NCI-H2227 (cell line): Measurements from ENCODE around the gene DERL3.

Experiments
- DNase-seq: peaks from one replicate; lab custom pipeline; 2025; ENCODE audit not compliant: unreplicated experiment; lab: John Stamatoyannopoulos, UW

The DERL3 gene

DNA sequence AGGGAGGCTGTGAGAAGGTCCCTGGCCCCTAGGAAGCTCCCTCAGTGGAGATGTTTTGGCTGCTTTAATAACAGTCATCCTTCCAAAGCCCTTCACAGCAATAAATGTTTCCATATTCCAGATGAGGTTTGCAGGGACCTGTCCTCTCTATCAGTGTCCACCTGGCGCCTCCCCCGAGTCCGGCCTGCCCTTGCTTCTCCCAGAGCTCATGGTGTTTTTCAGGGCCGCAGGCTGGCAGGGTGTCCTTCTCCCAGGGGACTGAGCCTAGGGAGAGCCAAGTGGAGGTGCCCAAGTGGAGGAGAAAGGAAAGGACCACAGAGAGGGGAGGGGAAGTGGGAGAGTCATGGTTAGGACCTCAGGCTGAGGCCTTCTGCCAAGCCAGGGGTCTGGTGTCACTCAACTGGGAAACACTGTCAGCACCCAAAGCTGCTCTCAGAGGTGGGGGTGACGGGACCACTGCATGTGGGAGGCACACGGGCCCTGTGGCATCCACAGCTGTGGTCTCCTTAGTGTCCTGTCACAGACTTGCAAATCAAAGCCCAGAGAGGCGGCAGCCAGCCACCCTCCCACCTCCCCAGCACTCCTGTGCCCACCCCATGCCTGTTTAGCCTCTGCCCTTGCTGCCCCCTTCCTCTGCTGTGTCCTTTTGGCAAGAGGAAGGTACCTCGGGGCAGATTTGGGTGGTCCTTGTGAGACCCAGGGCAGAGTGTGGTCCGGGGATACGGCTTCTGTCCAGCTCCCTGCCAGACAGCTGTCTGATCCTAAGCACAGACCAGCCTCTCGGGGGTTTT, 6.4 kb downstream of the DERL3 start:
- DNase-seq: no peak

DNA sequence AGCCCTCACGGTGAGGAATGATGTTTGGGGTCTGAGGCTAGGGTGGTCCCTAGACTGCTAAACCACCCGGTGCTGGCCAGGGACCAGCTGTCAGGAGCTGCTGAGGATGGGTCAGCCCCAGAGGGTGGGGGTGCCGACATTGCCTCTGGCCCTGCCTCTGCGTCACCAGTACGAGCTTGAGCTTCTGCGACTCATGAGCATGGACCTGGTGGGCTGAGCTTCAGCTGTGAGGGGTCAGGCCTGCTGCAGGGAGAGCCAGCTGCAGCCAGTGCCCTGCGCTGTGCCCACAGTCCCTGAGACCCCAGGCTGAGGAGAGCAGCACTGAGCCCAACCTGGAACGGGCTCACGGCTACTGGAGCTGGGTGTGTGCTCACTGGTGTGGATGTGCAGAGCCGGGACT, 7.0 kb downstream of the DERL3 start:
- DNase-seq: no peak

DNA sequence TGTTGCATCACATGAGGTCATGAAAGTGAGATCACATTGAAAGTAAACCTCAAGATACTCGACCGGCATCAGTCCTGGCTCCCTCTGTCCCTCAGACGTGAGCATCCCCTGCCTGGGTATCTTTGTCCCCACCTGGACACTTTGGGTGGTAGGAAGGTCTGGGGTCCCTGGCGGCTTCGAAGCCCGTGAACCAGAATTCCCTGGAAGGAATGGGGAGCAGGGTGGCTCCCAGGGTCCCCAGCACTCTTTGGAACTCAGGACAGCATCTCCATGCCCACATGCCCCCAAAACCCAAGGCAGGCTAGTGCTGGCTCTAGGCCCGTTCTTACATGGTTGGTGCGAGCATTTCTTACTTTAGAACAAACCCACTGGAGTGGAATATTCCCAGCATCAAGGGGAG, 7.5 kb downstream of the DERL3 start:
- DNase-seq: no peak

DNA sequence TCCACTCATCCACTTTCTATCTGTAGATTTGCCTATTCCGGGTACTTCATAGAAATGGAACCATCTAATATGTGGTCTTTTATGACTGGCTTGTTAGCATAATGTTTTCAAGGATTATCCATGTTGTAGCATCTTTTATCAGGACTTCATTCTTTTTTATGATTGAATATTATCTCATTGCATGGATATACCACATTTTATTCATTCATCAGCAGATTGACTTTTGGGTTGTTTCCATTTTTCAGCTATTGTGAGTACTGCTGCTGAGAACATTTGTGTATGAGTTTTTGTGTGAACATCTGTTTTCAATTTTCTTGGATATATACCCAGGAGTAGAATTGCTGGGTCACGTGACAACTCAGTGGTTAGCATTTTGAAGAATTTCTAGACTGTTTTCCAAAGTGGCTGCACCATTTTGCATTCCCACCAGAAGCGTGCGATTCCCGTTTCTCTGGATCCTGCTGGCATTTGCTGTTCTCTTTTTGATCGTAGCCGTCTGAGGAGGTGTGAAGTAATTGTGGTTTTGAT, 8.9 kb downstream of the DERL3 start:
- DNase-seq: no peak

DNA sequence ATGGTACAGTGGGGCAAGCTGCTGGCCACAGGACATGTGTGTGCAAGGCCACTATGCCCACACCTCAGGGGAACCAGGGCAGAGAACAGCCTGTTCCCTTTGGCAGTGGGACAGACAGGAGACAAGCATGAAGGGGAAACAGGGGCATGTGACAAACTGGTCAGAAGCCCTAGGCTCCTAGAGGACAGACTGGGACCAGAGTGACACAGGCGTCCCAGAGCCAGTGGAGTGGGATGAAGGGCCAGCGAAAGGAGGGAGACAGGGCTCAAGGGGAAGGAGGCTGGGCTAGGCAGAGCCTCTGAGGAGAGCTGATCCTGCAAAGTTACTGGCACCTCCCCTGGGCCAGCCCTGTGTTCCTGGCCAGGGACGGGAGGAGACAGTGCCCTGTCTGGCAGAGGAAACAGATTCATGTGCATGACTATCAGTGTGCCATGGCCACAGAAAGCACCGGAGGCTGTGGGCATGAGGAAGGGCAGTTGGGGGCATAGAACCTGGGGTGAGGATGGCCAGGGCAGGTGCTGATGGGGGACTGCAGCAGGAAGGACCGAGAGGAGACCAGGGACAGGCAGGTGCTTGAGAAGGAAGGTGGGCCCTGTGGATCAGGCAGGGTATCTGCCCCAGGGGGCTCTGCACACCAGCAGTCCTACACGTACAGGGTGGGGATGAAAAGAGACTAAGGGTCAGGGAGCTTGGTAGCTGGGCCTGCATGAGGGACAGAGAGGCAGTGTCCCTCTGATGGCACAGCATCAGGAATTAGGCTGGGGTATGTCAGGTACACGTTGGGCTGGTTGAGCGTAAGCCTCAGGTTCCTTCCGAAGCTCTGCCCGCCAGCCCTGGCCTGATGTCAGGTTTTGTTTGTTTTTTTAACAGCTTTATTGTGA, 9.8 kb downstream of the DERL3 start:
- no peak for DNase-seq

DNA sequence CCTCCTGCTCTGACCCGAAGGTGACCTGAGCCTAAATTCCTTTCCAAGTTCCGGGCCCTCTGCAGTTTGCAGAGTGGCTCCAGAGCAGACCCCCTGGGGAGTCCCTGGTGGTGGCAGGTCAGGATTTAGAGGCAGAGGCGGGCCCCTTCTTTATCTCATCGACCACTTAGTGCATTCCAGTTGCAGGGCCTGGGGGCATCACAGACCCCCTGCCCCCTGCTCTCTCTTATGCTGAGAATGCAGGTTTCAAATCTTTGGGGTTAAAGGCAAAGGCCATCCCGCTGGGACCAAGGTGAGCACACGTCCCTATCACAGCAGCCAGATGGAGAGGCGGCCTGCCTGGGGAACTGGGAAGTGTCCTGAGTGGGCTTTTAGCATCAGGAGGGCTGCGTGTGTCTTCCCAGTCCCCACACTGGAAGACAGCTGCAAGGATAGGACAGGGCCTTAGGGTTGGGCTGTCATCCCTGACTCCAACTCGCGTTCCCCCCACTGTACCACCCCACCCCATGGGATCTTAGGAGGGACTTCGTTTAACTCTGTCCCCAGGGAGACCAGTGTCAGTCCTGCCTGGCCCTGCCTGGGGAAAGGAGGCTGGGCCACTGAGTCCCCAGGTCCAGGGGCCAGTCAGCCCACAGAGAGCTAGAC, 11.3 kb downstream of the DERL3 start:
- DNase-seq: no peak

DNA sequence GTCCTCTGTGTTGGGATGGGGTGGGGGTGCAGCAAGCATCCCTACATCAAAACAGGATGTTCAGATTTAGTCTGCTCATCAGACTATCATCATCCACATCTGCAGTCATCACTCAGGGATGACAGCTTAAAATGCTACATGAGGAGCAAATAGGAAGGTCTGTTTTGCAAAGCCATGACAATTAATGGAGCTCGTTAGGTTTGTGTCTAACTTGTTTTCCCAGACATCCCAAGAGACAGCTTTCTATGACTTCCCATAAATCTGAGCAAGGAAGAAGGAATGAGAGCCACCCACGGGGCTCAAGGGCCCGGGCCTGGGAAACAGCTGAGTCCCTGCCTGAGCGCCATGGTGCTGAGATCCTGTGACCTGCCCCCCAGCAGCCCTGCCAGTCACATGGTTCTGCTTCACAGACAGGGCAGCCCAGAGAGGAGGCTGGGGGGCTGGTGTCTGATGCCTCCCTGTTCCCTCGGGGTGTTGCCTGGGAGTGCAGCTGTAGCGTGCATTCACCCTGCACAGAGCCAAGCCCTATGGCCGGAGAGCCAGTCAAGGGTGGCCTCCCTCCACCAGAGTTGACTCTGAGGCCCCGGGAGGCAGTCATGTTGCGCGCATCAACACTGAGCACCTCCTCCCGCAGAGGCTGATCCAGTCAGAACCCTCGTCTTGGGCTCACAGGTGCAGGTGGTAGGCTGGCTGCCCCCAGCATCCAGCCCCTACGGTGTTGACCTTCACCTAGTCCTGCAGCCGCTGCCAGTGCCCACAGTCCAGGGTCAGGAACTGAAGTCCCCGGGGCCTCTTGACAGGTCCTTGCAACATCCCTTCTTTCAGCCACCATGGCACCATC, 12.1 kb downstream of the DERL3 start:
- no peak for DNase-seq

DNA sequence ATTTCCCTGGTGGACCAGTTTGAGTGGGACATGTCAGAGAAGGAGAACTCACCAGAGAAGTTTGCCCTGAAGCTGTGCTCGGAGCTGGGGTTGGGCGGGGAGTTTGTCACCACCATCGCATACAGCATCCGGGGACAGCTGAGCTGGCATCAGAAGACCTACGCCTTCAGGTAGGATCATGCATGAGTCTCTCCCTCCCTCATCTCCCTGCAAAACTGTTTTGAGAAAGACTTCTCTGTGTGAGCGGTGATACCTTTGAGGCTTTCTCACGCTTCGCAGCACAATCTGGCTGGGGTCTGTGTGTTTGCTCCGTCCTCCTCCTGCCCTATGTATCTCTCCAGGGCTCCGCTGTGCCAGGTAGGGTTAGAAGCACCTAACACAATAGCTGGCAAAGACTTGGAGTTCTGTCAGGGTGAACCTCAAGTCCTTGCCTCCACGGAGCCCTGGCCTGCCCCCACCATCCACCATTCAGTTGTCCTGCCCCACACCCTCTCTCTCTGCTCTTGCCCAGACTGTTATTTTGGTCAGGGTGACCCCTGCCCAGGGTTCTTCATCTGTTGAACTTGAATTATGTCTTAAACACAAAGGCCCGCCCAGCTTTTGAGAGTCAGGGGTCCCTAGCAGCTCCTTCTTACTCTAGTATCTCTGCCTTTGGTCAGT, 13.4 kb downstream of the DERL3 start:
- DNase-seq: no peak

DNA sequence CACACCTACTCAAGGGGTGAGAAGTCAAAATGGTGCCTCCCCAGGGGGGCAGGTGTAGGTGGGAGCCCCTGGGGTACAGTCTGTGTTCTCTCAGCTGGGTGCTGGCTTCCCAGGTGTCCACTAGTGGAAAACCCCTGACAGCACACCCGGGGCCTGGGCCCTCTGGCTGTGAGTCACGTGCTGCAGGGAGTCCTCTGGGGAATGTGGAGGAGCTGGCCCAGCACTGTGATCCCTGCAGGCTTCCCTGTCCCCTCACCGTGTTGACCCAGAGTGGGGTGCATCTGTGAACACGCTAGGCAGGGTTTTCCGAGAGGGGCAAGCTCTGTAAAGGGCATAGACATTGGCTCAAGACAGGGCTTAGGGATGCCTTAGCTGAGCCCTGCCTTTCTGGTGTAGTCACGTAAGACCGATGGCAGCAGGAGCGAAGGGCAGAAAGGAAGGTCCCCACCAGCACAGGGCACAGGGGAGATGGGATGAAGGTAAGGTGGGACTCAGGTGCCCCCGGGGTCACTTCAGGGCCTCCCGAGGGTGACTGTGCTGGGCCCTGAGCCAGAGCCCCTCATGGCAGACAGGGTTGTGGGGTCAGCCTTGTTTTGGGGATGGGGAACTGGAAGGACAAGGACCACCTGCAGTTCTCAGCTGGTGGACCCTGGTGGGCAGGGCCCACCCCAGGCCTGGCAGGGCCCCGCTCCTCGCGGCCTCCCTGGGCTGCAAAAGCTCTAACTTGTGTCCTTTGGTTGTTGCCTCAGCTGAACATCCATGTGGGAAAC, 14.1 kb downstream of the DERL3 start:
- DNase-seq: no peak

DNA sequence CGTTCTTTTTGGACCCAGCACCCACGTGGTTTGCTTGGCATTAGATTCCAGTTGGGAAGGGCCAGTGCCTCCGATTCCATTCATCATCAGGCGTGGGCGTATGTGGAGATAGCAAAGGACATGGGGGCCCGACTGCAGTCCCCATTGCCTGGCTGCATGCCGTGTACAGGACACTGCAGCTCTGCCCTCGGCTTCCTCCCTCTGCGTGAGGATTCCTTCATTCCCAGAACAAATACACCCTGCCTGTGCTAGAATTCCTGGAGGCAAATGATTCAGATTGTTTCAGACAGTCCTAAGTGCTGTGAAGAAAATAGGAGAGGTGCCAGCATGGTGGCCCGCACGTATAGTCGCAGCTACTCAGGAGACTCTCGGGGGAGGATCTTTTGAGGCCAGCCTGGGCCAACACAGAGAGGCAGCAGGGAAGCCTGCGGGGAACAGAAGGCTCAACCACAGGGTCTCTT, 15.4 kb downstream of the DERL3 start:
- no peak for DNase-seq

DNA sequence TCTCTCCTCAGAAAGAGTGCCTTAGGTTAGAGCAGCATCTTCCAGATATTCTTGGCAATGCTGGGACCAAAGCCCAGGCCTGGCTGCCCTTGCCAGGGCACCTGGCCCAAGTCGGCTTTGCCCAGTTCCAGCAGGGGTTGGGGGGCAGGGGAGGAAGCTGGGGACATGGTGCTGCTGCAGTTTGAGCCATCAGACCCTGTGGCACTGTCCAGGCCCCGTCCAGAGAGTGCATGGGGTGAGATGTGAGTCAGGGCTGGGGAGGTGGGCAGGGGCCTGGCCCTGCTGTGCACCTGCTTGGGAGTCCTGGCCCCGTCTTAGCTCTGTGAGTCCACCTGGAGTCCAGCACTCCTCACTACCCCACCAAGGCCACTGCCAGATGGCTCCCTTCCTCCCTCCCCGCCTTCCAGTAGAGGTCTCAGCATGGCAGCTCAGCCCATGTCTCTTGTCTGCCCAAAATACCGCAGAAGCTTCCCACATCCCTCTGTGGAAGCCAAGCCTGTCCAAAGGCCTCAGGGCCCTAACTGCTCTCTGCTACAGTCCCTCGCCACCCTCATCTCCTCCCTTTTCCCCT, 16.6 kb downstream of the DERL3 start:
- no peak for DNase-seq

DNA sequence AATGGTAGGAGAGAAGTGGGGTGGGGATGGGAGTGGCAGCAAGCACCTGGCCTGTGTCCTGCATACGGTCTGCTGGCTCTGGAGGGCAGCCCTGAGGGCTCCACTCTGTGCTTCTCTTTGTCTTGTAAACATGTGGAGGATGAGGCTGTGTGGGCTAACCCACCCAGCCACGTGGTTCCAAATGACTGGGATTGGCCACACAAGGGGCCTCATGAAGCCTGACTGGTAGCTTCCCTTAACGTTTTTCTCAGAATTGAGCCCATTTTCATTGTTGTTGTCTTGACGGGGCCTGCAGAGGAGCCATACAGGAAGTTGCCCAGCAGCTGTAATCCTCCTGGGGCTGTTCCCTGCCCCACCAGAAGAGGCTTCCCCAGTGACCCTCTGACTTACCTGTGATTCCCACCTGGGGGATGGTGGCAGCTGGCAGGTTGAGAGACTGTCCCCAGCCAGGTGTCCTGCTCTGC, 18.0 kb downstream of the DERL3 start:
- no peak for DNase-seq

DNA sequence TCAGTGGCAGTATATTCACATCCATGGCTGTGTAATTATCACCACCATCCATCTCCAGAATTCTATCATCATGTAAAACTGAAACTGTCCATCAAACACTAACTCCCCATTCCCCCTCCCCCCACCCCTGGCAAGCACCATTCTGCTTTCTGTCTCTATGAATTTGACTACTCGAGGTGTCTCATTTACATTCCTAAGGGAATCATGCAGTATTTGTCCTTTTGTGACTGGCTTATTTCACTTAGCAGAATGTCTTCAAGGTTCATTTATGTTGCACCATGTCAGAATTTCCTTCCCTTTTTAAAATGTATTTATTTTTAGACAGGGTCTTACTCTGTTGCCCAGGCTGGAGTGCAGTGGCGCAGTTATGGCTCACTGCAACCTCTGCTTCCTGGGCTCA, 20.3 kb downstream of the DERL3 start:
- DNase-seq: no peak

DNA sequence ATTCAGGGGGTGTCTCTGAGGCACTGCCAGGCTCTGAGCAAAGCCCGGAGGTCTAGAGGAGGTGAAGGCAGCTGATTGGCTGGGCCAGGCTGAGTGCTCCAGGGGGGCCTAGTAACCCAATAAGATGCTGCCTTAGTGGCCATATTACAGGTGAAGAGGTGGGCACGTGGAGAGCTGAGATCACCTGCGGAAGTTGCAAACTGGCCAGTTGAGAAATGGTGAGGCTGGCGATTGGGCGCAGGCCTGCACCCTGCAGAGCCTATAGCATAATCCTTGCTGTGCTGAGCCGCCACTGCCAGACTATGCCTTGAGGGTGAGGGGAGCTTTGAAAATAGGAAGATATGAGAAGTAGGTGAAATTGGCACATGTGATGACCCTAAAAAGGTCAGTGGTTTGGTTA, 21.7 kb downstream of the DERL3 start:
- DNase-seq: no peak

DNA sequence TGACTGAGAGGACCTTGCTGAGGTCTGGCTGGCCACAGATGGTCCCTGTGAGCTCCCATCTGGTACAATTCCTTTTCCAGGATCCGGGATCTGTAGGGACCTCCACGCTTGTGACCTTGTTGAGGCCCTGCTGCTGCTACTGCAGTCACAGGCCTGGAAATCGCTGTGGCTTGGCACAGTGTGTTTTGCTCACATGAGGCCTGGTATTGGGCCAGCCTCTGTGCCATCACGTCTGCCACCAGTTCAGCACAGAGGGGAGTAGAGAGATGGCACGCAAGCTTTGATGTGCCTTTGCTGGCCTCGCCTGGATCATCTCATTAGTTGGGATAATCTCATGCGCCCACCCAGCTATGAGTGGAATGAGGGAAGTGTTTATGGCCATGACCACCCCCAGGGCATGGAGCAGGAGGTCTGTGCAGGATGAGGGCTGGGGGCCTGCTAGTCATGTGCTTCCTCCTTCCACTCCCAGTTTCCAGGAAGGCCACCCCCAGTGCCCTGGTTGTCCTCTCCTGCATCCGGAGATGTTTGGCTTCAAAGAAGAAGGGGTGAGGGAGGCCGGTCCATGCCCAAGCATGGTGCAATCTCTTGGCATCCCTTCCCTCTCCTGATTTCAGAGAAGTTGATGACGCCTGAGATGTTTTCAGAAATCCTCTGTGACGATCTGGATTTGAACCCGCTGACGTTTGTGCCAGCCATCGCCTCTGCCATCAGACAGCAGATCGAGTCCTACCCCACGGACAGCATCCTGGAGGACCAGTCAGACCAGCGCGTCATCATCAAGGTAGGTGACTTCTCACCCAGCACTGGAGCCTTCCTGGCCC, 22.4 kb downstream of the DERL3 start:
- no peak for DNase-seq

DNA sequence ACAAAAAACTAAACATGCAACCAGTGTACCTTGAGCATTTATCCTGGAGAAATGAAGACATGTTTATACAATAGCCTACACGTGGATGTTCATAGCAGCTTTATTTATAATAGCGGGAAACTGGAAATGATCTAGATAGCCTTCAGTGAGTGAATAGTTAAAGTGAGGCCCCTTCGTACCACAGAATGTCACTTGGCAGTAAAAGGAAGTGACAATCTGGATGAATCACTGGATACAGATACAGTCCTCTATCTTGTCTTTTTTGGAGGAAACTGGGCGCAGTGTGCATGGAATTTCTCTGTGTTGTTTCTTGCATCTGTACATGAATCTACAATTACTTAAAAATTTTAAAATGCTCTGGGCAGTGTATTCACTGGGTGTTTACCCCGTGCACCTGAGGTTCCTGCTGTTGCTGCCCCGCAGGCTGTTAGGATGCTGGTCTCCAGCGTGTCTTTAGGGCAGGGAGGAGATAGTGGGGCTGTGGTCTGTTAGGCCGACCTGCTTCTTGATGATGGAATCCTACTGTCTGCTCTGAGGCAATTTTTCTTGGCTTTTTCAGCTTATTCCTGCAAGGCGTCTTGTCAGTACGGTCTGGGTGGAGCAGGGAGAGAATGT, 23.2 kb downstream of the DERL3 start:
- DNase-seq: no peak

DNA sequence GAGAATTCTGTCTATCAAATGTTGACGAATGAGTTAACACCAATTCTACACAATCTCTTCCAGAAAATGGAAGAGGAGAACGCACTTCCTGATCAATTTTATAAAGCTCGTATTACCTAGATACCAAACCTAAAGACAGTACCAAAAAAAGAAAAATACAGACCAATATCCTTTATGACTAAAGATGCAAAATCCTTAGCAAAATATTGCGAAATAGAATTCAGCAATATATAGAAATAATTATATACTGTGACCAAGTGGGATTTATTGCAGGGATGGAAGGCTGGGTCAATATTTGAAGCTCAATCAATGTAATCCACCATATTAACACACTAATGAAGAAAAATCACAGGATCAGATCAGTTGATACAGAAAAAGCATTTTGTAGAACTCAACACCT, 26.4 kb downstream of the DERL3 start:
- no peak for DNase-seq

DNA sequence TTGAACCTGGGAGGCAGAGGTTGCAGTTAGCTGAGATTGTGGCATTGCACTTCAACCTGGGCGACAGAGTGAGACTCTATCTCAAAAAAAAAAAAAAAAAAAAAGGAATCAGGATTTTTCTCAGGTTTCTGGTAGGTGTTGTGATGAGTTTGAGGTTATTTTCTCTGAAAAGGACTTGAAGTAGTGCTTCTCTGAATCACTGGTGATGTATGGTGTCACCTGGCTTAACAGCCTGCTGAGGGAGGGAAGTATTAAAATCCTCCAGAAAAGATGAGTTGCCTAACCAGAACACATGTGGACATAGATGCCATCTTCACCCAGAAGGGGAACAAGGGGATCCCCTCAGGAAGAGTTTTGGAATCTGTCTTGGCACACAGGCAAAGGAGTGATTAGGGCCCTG, 32.0 kb downstream of the DERL3 start:
- no peak for DNase-seq
